HCT116 (cell line): ENCODE data around the gene MSL3. TPM values are rescaled to one million over a fixed set of nuclear protein-coding genes. Genes with fewer than 3 reads are reported as not detected.

Source experiments
- ATAC-seq: fragments of 200-7000 bp; cut with Tn5 transposase; 2 replicates; pipeline ENCODE4 v1.9.1; 2020; ENCODE audit warnings: mild to moderate bottlenecking, moderate library complexity
- BruUV-seq: library from RNA; stranded (reverse); fragments of 400-500 nt; replicated peaks from 2 replicates; lab custom pipeline; 2021; lab: Mats Ljungman, UMichigan
- CTCF ChIA-PET: fragments of 300-600 bp; sonication (Branson Sonifier 250); formaldehyde crosslinking; loops from one replicate; lab custom pipeline; 2021; ENCODE audit warnings: antibody characterized with exemption; lab: Charles Lee
- POLR2A ChIA-PET: fragments of 300-600, 350-600 bp; sonication (Branson Sonifier 250); formaldehyde crosslinking; loops from one replicate; lab custom pipeline; 2021; ENCODE audit warnings: antibody characterized with exemption; lab: Charles Lee
- RAD21 ChIA-PET, 2 experiments: fragments of 300-600 bp; sonication (Branson Sonifier 250); formaldehyde crosslinking; loops; one replicate each; lab custom pipeline; 2023; ENCODE audit warnings: low total read pairs in 2 of 2; ENCODE audit not compliant: uncharacterized antibody in 2 of 2, unreplicated experiment in 2 of 2, low non-redundant PET in 1 of 2; lab: Charles Lee
- DNase-seq: peaks from one replicate; pipeline ENCODE4 v3.0.0-alpha.2; 2010; ENCODE audit warnings: low read depth, low spot score
- H2AFZ ChIP-seq: fragments of 200-600 bp; shearing (Covaris generic), sonication (generic); 2 replicates; pipeline ENCODE4 v1.6.1; 2017; ENCODE audit warnings: low read depth, mixed run types, mixed read lengths, antibody characterized with exemption, low read length; ENCODE audit not compliant: poor library complexity, severe bottlenecking
- H3K27ac ChIP-seq: 2 replicates; pipeline ENCODE4 v1.5.1; 2012; ENCODE audit warnings: low read depth, low read length
- H3K27me3 ChIP-seq: fragments of 200-600 bp; sonication (generic); 2 replicates; pipeline ENCODE4 v1.6.1; 2016; ENCODE audit warnings: mixed run types, low read length, mixed read lengths; ENCODE audit not compliant: insufficient read depth
- H3K36me3 ChIP-seq, 2 experiments: fragments of 200-500 bp in 1 of 2; fragments of 200-600 bp in 1 of 2; sonication (Bioruptor generic) in 1 of 2; sonication (generic) in 1 of 2; 2 replicates each; pipeline versions ENCODE4 v1.5.1 to v1.6.1; 2014 to 2016; ENCODE audit warnings: low read length in 2 of 2, inconsistent platforms in 1 of 2, mixed read lengths in 1 of 2, mixed run types in 1 of 2; ENCODE audit not compliant: insufficient read depth in 2 of 2, control insufficient read depth in 1 of 2
- H3K4me1 ChIP-seq, 2 experiments: fragments of 200-600 bp in 1 of 2; sonication (generic) in 1 of 2; 2 replicates each; pipeline versions ENCODE4 v1.5.1 to v1.6.1; 2012 to 2017; ENCODE audit warnings: low read length in 2 of 2, inconsistent platforms in 1 of 2, mild to moderate bottlenecking in 1 of 2, mixed read lengths in 1 of 2, mixed run types in 1 of 2, moderate library complexity in 1 of 2; ENCODE audit not compliant: insufficient read depth in 2 of 2, control insufficient read depth in 1 of 2
- H3K4me2 ChIP-seq: fragments of 200-600 bp; sonication (generic); 2 replicates; pipeline ENCODE4 v1.6.1; 2017; ENCODE audit warnings: mixed run types, low read length, mixed read lengths
- H3K4me3 ChIP-seq, 2 experiments: fragments of 200-600 bp in 1 of 2; sonication (generic) in 1 of 2; replicated peaks in 1 of 2; 2 replicates each; pipeline ENCODE4 v1.5.1; 2011 to 2016; ENCODE audit warnings: low read length in 2 of 2, control low read depth in 1 of 2, low read depth in 1 of 2, mild to moderate bottlenecking in 1 of 2, mixed read lengths in 1 of 2, mixed run types in 1 of 2
- H3K79me2 ChIP-seq: fragments of 200-600 bp; sonication (generic); 2 replicates; pipeline ENCODE4 v1.6.1; 2017; ENCODE audit warnings: mild to moderate bottlenecking, mixed run types, low read length, moderate library complexity, mixed read lengths; ENCODE audit not compliant: insufficient read depth
- H3K9ac ChIP-seq: fragments of 200-600 bp; sonication (generic); 2 replicates; pipeline ENCODE4 v1.6.1; 2016; ENCODE audit warnings: low read length, mixed read lengths
- H3K9me2 ChIP-seq: fragments of 200-600 bp; sonication (generic), shearing (Covaris generic); 2 replicates; pipeline ENCODE4 v1.6.1; 2017; ENCODE audit warnings: mixed run types, mild to moderate bottlenecking, moderate library complexity; ENCODE audit not compliant: insufficient read depth
- H3K9me3 ChIP-seq, 2 experiments: fragments of 200-500 bp in 1 of 2; fragments of 200-600 bp in 1 of 2; sonication (Bioruptor generic) in 1 of 2; sonication (generic) in 1 of 2; 2 replicates each; pipeline ENCODE4 v1.6.1; 2014 to 2017; ENCODE audit warnings: low read length in 2 of 2, mixed read lengths in 2 of 2, inconsistent platforms in 1 of 2, low read depth in 1 of 2, mild to moderate bottlenecking in 1 of 2, mixed run types in 1 of 2, moderate library complexity in 1 of 2; ENCODE audit not compliant: control insufficient read depth in 1 of 2, insufficient read depth in 1 of 2
- H4K20me1 ChIP-seq: fragments of 200-600 bp; sonication (generic), shearing (Covaris generic); 2 replicates; pipeline ENCODE4 v1.6.1; 2017; ENCODE audit warnings: mixed run types, mild to moderate bottlenecking, moderate library complexity; ENCODE audit not compliant: insufficient read depth
- ATF3 ChIP-seq: IDR thresholded peaks from 2 replicates; pipeline ENCODE4 v1.6.1; 2012
- CEBPB ChIP-seq: IDR thresholded peaks from 2 replicates; pipeline ENCODE4 v1.6.1; 2012; ENCODE audit warnings: low read depth
- CTCF ChIP-seq, 3 experiments: fragments of 200-600 bp in 1 of 3; sonication (generic) in 1 of 3; IDR thresholded peaks in 2 of 3; conservative IDR thresholded peaks in 1 of 3; 2 replicates each; pipeline ENCODE4 v1.5.1; 2012 to 2017; ENCODE audit warnings: low read depth in 2 of 3, low read length in 2 of 3, antibody characterized with exemption in 1 of 3, borderline replicate concordance in 1 of 3, control low read depth in 1 of 3, mild to moderate bottlenecking in 1 of 3, mixed read lengths in 1 of 3, mixed run types in 1 of 3, moderate library complexity in 1 of 3; ENCODE audit not compliant: insufficient read depth in 1 of 3
- EGR1 ChIP-seq: IDR thresholded peaks from 2 replicates; pipeline ENCODE4 v1.6.1; 2012; ENCODE audit warnings: low read depth
- FOSL1 ChIP-seq: IDR thresholded peaks from 2 replicates; pipeline ENCODE4 v1.6.1; 2012; ENCODE audit warnings: low read depth
- POLR2A ChIP-seq: IDR thresholded peaks from 2 replicates; pipeline ENCODE4 v1.7.0; 2011; ENCODE audit warnings: borderline replicate concordance; ENCODE audit not compliant: insufficient read depth, insufficient read length; ENCODE audit errors: extremely low read depth
- POLR2AphosphoS5 ChIP-seq: IDR thresholded peaks from 2 replicates; pipeline ENCODE4 v1.6.1; 2011; ENCODE audit warnings: mild to moderate bottlenecking, low read depth, low read length, moderate library complexity
- RAD21 ChIP-seq: IDR thresholded peaks from 2 replicates; pipeline ENCODE4 v1.6.1; 2012; ENCODE audit warnings: low read depth, mild to moderate bottlenecking
- SIN3A ChIP-seq: IDR thresholded peaks from 2 replicates; pipeline ENCODE4 v1.6.1; 2012; ENCODE audit warnings: low read depth
- SP1 ChIP-seq: IDR thresholded peaks from 2 replicates; pipeline ENCODE4 v1.6.1; 2012; ENCODE audit warnings: low read depth
- SRF ChIP-seq: IDR thresholded peaks from 2 replicates; pipeline ENCODE4 v1.6.1; 2012; ENCODE audit warnings: low read depth
- TCF7L2 ChIP-seq: IDR thresholded peaks from 2 replicates; pipeline ENCODE4 v1.7.0; 2011; ENCODE audit warnings: borderline replicate concordance, inconsistent platforms; ENCODE audit not compliant: insufficient read depth, insufficient read length; ENCODE audit errors: extremely low read depth
- ZFX ChIP-seq: fragments of 450-650 bp; IDR thresholded peaks from 2 replicates; pipeline ENCODE4 v1.6.1; 2017
- intact Hi-C: fragments of 100-400 bp; cut with micrococcal nuclease; formaldehyde crosslinking; loops from 2 replicates; pipeline ENCODE4 v1.10.0; 2022
- total RNA-seq: library from RNA; stranded (reverse); gene quantifications from one replicate; pipeline ENCODE4 v1.2.1, GENCODE V29; 2021; ENCODE audit not compliant: unreplicated experiment

The MSL3 gene
- total RNA-seq, 1 experiment from 2014 or later = 12.0 TPM

GRCh38 chrX:11784543-11784942 lies 26.5 kb downstream of the MSL3 start (continued):
- no peak for TF ChIP-seq FOSL1
- no peak for TF ChIP-seq POLR2AphosphoS5
- no peak for TF ChIP-seq EGR1
- no peak for TF ChIP-seq SRF
- TF ChIP-seq CEBPB = no peak
- no peak for TF ChIP-seq SP1
- no peak for TF ChIP-seq TCF7L2
- no peak for TF ChIP-seq RAD21
- no peak for TF ChIP-seq POLR2A
- no peak for TF ChIP-seq ATF3
- TF ChIP-seq, all 23 proteins: peak for 0

- intact Hi-C loops = loop anchor here (2.0 kb wide), 1 partner anchor 914 kb away; no protein-coding TSS in a partner anchor
- Histone ChIP-seq H3K9me3 (no peaks in the 10 kb centered on the region), H3K27me3 (no peaks in the 10 kb centered on the region), H3K4me1 (no peaks in the 10 kb centered on the region), H3K27ac (no peak overlapping the region), H3K4me2 (no peak overlapping the region), H3K9me2 (no peaks in the 10 kb centered on the region), H3K4me3 (no peak overlapping the region), H4K20me1 (no peaks in the 10 kb centered on the region), H3K36me3 (no peaks in the 10 kb centered on the region), H3K9ac (no peak overlapping the region), H2AFZ (no peak overlapping the region), H3K79me2 (no peaks in the 10 kb centered on the region)
- ChIA-PET POLR2A (no interaction called here), RAD21 (no interaction called here), CTCF (no interaction called here)
- DNase-seq = no peak
- TF ChIP-seq ZFX (no peak), CEBPB (no peak), TCF7L2 (no peak)
- no peak for ATAC-seq
- no TSS peak for BruUV-seq
These were observed 28.8 kb downstream of the MSL3 start for GRCh38 chrX:11786862-11787261.

- Histone ChIP-seq H3K79me2 (no peaks in the 10 kb centered on the region), H3K9me3 (no peaks in the 10 kb centered on the region), H3K4me2 (no peak overlapping the region), H3K27me3 (no peaks in the 10 kb centered on the region), H2AFZ (no peak overlapping the region), H3K4me3 (no peak overlapping the region), H3K9ac (no peak overlapping the region), H3K4me1 (no peaks in the 10 kb centered on the region), H4K20me1 (no peaks in the 10 kb centered on the region), H3K27ac (no peak overlapping the region), H3K36me3 (no peaks in the 10 kb centered on the region), H3K9me2 (no peaks in the 10 kb centered on the region)
- ATAC-seq (peak; percentile 75), DNase-seq (peak; percentile 10)
- ChIA-PET RAD21 (no interaction called here), POLR2A (no interaction called here), CTCF (no interaction called here)
- no TSS peak for BruUV-seq
- TF ChIP-seq SIN3A = no peak
- TF ChIP-seq RAD21 = peak; percentile 23; the same call in 1 of the 2 replicates
- peak; percentile 29 to 53 (median 49); a peak in 4 of 6 replicates for TF ChIP-seq CTCF (IDR thresholded peaks at IDR 0.05 in 2 of 3, conservative IDR thresholded peaks at IDR 0.05 in 1 of 3; ENCODE audit: borderline replicate concordance in 1 of 3, insufficient read depth in 1 of 3, low read depth in 2 of 3, low read length in 2 of 3)
- intact Hi-C loops = loop anchor here (2.0 kb wide), 1 partner anchor 913 kb away; no protein-coding TSS in a partner anchor
These were observed 29.5 kb downstream of the MSL3 start for GRCh38 chrX:11787564-11787963.
